Activated T-cell treated with anti-CD3 and anti-CD28 coated beads, Interleukin-2, amount 50 U/mL, for 4 hours (primary cell): ENCODE results near the gene CIART. TPM values are rescaled to one million over a fixed set of nuclear protein-coding genes. Genes with fewer than 3 reads are reported as not detected.
"Not testable (repeated sequence)": the region's sequence is repeated elsewhere in the genome, so short reads cannot be mapped to it uniquely, and the experiment has no call there.

Experiments used
- ATAC-seq, 2 donors: fragments of 200-7000 bp; cut with Tn5 transposase; one replicate each; pipeline ENCODE4 v1.10.0; 2021
- DNase-seq: peaks from one replicate; pipeline ENCODE4 v3.0.0-alpha.2; 2020
- H3K27me3 Mint-ChIP-seq: one replicate; pipeline ENCODE4 v1.8.0; 2021; ENCODE audit warnings: low read depth, mixed read lengths
- H3K36me3 Mint-ChIP-seq: one replicate; pipeline ENCODE4 v1.8.0; 2022; ENCODE audit warnings: mixed read lengths; ENCODE audit not compliant: insufficient read depth
- H3K4me1 Mint-ChIP-seq: one replicate; pipeline ENCODE4 v1.8.0; 2021; ENCODE audit warnings: low read depth, mixed read lengths
- H3K4me3 Mint-ChIP-seq: one replicate; pipeline ENCODE4 v1.8.0; 2021; ENCODE audit warnings: mild to moderate bottlenecking, moderate library complexity, mixed read lengths
- H3K9me3 Mint-ChIP-seq: one replicate; pipeline ENCODE4 v1.8.0; 2021; ENCODE audit warnings: mixed read lengths
- total RNA-seq, 3 donors: library from RNA; stranded (reverse); gene quantifications; one replicate each; pipeline ENCODE4 v1.2.1, GENCODE V29; 2021

The CIART gene, protein sequence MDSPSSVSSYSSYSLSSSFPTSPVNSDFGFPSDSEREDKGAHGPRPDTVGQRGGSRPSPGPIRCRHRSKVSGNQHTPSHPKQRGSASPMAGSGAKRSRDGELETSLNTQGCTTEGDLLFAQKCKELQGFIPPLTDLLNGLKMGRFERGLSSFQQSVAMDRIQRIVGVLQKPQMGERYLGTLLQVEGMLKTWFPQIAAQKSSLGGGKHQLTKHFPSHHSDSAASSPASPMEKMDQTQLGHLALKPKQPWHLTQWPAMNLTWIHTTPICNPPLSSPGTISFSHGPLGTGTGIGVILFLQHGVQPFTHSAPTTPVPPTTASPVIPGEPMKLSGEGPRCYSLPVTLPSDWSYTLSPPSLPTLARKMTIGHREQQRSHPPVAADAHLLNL
- total RNA-seq: 1 to 10 TPM; 2.0 to 2.3 (median 2.3) TPM

DNA sequence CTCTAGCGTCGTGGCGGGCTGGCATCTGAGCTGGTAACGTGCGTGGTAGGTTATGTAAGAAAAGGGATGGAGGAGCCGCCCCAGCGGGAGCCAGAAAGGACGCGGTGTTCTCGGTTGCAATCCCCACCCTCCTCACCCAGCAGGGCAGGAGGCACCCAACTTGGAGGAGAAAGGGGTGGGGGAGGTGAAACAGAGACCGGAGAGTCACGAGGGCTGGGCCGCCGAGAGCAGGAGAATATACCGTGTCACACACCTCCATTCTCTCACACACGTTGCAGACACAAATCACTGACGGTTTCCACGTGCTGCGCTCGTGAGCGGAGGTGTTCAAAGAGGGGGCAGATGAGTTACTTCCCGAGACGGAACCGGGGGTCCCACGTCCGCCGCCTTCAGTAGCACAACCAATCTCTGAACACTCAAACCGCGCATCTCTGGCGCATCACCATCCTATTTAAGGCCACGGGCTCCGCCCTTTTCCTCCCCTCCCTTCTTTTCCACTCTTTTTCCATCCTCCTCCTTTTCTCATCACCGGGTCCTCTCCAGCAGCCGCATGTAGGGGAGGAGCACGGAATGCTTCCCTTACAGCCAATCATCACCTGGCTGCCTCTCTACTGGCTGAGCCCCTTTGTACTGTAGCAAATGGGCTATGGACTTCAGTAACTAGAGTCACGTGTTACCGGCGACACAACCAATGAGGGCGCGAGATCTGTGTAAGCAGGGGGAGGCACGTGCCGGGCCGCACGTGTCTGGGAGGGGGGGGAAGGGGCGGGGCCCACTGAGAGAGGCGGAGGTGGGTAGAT, at the start of gene CIART:
Gene CIART (plus strand): TSS at position 797 of the 800 bp plus-strand sequence. CDS start 714 bp downstream, outside the sequence.
- H3K36me3 Mint-ChIP-seq: peaks cover 2% of the 10 kb centered on the region
- peaks cover 26% of the 10 kb centered on the region for H3K4me1 Mint-ChIP-seq
- H3K27me3 Mint-ChIP-seq: no peaks in the 10 kb centered on the region
- ATAC-seq (peak; percentile 90 to 93), DNase-seq (peak; percentile 75)
- H3K4me3 Mint-ChIP-seq: peak within 1 kb of the TSS; percentile 84
- no peaks in the 10 kb centered on the region for H3K9me3 Mint-ChIP-seq

DNA sequence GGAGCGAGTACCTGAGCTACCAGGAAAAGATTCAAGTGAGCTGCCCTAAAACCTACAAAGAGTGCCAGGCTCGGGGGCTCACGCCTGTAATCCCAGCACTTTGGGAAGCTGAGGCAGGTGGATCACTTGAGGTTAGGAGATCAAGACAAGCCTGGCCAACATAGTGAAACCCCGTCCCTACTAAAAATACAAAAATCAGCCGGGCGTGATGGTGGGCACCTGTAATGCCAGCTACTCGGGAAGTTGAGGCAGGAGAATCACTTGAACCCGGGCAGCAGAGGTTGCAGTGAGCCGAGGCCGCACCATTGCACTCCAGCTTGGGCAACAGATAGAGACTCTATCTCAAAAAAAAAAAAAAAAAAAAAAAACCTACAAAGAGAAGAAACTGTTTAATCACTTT, 49.4 kb upstream of the CIART start:
- H3K9me3 Mint-ChIP-seq, H3K36me3 Mint-ChIP-seq, H3K27me3 Mint-ChIP-seq, ATAC-seq, DNase-seq, H3K4me3 Mint-ChIP-seq: not testable (repeated sequence)
- H3K4me1 Mint-ChIP-seq: peaks cover 19% of the 10 kb centered on the region

DNA sequence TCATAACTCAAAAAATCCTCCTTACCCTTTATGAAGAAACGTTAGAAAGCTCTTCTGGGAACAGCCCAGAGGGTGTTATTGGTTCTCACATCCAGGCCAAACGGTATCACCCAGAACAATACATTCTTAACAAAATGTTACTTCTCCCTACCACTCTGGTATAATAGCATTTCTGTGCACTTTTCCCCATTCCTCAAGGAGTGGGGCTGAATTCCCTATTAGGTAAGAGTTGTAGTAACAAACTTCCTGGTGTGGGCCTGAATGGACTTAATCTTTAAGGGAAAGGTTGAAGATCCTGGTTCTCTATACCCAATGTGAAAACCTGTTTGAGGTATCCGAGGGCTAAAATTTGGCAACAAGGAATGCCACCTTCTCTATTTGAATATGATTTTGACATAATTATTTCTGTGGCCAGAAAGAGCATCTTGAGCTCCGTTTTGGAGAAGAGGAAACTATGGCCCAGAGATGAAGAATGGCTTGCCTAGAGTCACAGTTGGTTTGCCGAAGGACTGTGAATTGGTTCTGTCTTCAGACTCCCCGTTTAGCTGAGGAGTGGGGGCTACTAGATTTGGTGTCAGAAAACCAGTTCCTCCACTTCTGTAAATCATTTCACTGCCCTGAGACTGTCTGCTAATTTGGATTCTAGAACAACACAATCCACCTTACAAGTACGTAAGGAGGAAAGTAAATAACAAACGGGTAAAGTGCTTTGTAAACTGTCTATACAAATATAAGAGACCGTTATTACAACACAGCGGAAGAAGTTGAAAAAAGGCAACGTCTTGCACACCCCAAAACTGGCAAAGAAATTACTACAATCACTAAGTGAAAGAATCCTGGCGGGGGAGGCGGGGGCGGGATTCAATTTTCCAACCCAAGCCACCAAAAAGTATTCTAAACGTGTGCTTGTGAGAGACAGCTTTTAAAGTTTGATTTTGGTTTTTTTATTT, 48.7 kb upstream of the CIART start:
- Mint-ChIP-seq H3K9me3 (no peaks in the 10 kb centered on the region), H3K4me1 (peaks cover 19% of the 10 kb centered on the region), H3K27me3 (no peaks in the 10 kb centered on the region), H3K4me3 (no peak overlapping the region), H3K36me3 (peaks cover 6% of the 10 kb centered on the region)
- DNase-seq (peak; percentile 64), ATAC-seq (no peak)

DNA sequence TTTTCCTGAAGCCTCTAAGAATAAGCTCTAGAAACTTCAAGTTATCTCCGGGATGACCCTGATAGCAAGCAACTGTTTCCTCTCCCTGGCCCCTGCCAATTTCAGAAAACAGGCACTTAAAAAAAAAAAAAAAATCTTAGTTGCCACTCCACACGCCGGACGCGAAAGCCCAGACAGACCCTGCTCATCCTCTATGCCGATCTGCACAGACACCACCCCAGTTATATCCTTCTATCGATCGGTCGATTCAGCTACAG, 48.1 kb upstream of the CIART start:
- H3K4me3 Mint-ChIP-seq: no peak overlapping the region
- DNase-seq (no peak), ATAC-seq (no peak)
- H3K27me3 Mint-ChIP-seq: no peaks in the 10 kb centered on the region
- no peaks in the 10 kb centered on the region for H3K9me3 Mint-ChIP-seq
- peaks cover 3% of the 10 kb centered on the region for H3K36me3 Mint-ChIP-seq
- H3K4me1 Mint-ChIP-seq: peaks cover 19% of the 10 kb centered on the region

DNA sequence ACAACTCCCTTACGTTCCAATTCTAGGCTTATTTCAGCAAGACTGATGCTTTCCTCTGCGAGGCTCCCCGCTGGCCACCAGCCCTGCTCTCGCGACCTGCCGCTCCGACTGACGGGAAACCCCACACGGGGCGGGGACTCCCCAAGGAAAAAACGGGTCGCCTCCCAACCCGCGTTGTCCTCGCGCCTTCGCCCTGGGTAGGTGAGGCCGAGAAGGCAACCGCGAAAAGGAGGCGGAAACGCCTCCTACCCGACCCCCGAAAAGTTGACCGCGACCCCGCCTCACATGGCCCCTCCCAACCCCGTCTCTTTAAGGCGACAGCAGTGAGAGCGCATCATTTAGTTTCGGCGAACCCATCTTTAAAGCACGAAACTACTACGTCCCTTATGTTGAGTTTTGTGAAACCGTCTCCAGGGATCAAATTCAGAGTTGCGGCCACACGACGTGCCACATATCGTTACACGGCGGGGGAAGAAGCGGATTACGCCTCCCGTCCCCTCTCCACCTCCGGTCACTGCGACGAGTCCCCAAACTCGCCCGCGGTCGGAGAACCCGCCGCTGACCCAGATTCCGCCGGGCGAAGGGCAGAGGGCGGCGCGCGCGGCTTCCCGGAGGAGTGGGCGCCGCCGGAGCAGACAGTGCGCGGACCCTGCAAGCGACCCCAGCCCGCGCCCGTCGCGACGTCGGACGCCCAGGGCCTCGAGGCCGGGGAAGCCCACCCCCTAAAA, 47.6 kb upstream of the CIART start:
- Mint-ChIP-seq H3K4me3 (no peak overlapping the region), H3K27me3 (no peaks in the 10 kb centered on the region), H3K9me3 (no peaks in the 10 kb centered on the region), H3K4me1 (peaks cover 19% of the 10 kb centered on the region), H3K36me3 (peaks cover 3% of the 10 kb centered on the region)
- peak; percentile 60 to 67 for ATAC-seq
- DNase-seq: peak; percentile 84

DNA sequence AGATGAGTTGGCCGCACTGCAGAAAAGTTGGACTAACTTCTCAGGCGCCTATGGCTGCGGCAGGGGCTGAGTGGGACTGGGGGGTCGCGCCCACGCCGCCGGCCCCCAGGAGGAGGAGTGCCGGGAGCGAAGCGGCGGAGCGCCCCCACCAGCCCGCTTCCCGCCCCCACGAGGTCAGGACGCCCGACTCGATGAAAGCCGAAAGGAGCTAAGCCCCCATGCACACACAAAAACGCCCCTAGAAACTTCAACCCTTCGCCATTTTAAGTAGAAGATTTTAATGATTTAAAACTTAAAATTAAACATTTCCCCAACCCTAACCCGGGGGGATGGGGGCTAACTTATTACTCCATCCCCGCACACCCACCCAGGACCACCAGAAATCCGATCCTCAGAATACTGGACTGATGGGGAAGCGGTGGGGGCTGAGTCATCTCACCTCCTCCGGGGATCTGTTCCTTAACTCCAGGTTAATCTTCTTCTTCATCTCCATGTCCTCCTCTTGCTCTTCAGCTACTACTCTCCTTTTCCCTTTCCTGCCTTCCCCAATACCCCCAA, 47.0 kb upstream of the CIART start:
- no peak for ATAC-seq
- Mint-ChIP-seq H3K27me3 (no peaks in the 10 kb centered on the region), H3K9me3 (no peaks in the 10 kb centered on the region), H3K4me3 (no peak overlapping the region), H3K4me1 (peaks cover 19% of the 10 kb centered on the region), H3K36me3 (no peaks in the 10 kb centered on the region)
- DNase-seq: peak; percentile 27

DNA sequence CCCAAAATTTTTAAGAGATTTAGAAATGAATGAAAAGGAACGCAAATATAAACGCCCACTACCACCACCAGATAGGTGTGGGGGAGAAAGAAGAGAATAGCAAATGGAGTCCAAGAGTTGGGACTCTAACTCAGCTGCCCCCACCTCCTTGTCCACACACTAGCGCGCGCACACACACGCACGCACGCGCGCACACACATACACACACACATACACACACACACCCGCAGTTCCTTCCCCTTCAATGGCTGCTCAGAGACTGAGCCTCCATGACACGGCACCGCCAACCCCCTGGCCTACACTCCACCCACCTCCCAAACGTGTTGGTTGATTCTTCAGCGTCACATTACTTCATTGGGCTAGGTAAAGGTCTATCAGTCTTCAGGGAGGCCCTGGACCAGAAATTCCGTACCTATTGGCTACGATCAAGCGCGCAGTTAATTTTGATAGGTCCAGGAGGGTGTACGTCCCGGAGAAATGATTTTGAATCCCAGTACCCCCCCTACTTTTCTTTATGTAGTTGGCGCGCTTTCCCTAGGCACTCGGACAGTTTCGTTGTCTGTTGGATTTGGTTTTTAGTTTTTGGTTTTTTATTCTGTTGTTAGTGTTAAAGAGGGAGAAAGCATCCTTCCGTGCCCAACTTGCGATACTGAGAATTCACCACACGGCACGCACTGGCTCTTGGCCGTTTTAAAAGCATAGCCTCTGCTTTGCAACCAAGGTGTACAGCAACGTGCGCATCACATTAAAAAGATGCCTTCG, 46.3 kb upstream of the CIART start, which contains the start of gene ANP32E:
Gene ANP32E (minus strand): TSS at position 261 of the 762 bp plus-strand sequence. CDS start 326 bp downstream, outside the sequence.
- Mint-ChIP-seq H3K9me3 (no peaks in the 10 kb centered on the region), H3K27me3 (no peaks in the 10 kb centered on the region), H3K4me3 (no peak within 1 kb of the TSS), H3K36me3 (no peaks in the 10 kb centered on the region), H3K4me1 (peaks cover 19% of the 10 kb centered on the region)
- DNase-seq (peak; percentile 86), ATAC-seq (peak; percentile 92 to 94)

DNA sequence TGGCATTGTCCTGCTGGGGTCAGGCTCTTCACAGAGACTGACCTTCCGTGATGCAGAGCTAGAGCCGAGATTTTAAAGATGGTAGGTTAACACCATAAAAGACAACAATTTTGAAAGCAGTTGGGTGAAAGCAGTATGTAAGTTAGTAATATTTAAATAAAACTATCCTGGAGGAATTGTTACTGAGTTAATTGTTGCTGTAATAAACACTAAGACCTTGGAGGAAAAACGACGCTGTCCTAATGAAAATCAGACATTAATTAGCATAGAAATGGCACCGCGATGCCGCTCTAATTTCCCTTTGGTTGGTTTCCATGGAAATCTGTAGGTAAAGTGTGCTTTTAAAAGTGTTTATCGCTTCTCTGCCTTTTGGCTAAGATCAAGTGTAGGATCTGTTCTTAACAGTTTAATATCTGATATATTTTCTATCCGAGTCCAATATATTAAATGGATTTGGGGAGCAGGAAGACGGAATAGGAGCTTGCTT, 45.7 kb upstream of the CIART start:
- Mint-ChIP-seq H3K27me3 (no peaks in the 10 kb centered on the region), H3K36me3 (no peaks in the 10 kb centered on the region)
- no peak for ATAC-seq

DNA sequence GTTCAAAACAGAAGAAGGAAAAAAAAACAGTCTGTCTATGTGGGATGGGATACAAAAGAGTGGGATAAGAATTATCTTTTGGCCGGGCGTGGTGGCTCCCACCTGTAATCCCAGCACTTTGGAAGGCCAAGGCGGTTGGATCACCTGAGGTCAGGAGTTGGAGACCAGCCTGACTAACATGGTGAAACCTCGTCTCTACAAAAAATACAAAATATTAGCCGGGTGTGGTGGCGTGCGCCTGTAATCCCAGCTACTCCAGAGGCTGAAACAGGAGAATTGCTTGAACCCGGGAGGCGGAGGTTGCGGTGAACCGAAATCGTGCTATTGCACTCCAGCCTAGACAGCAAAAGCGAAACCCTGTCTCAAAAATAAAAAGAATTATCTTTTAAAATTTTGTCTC, 45.2 kb upstream of the CIART start:
- H3K4me3 Mint-ChIP-seq, H3K36me3 Mint-ChIP-seq, ATAC-seq, H3K27me3 Mint-ChIP-seq, DNase-seq, H3K9me3 Mint-ChIP-seq: not testable (repeated sequence)
- peaks cover 19% of the 10 kb centered on the region for H3K4me1 Mint-ChIP-seq

More for the DNA sequence above, 45.7 kb upstream of the CIART start:
- DNase-seq: no peak
- Mint-ChIP-seq H3K9me3 (no peaks in the 10 kb centered on the region), H3K4me1 (peaks cover 19% of the 10 kb centered on the region), H3K4me3 (no peak overlapping the region)

DNA sequence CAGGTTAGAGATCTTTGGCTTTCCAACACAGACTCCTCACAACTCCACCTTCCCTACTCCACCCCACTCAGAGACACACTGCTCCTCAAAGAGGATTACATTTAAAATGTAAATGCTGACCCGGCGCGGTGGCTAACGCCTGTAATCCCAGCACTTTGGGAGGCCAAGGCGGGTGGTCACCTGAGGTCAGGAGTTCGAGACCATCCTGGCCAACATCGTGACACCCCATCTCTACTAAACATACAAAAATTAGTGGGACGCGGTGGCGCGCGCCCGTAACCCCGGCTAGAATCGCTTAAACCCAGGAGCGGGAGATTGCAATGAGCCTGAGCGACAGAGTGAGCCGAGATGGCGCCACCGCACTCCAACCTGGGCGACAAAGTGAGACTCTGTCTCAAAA, 44.6 kb upstream of the CIART start:
- Mint-ChIP-seq H3K36me3 (no peaks in the 10 kb centered on the region), H3K27me3 (no peaks in the 10 kb centered on the region), H3K9me3 (no peaks in the 10 kb centered on the region), H3K4me3 (peak overlapping the region; percentile 33), H3K4me1 (peaks cover 18% of the 10 kb centered on the region)
- ATAC-seq (no peak), DNase-seq (no peak)

DNA sequence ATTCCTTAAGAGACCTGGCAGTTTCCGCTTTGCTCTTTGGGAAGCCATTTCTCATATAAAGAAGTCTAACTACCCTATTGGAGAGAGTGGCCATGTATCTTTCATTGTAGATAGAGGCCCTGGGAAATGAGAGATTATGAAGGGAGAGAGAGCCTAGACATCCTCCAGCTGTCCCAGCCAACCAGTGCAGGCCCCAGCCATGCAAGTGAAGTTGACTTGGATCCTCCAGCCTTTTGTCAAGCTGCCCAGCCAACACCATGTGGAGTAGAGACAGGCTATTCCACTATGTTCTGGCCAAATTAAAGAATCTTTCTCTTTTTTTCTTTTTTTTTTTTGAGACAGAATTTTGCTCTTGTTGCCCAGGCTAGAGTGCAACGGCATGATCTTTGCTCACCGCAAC, 39.4 kb upstream of the CIART start:
- H3K4me1 Mint-ChIP-seq: no peaks in the 10 kb centered on the region
- no peaks in the 10 kb centered on the region for H3K27me3 Mint-ChIP-seq
- no peak overlapping the region for H3K4me3 Mint-ChIP-seq
- DNase-seq: no peak
- ATAC-seq: no peak
- no peaks in the 10 kb centered on the region for H3K36me3 Mint-ChIP-seq
- no peaks in the 10 kb centered on the region for H3K9me3 Mint-ChIP-seq

DNA sequence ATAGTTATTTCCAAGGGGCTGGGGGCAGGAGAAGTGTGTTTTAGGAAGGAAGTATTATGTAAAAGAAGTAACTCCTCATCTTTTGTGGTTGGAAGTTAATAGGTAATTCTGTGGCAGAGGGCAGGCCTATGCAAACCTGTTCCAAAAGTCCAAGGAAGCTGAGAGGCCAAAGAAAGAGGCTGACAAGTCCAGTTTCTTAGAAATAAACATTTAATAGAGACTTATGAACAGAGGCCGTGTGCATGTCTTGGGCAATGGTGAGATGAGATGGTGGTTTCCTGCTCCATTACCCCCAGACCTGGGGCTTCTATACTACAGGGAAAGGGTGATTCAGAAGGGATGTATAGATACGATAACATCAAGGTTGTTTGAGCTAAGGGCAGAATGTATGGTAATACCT, 32.4 kb upstream of the CIART start:
- H3K4me3 Mint-ChIP-seq: no peak overlapping the region
- no peaks in the 10 kb centered on the region for H3K9me3 Mint-ChIP-seq
- H3K27me3 Mint-ChIP-seq: peaks cover 5% of the 10 kb centered on the region
- no peaks in the 10 kb centered on the region for H3K36me3 Mint-ChIP-seq
- no peak for ATAC-seq
- no peaks in the 10 kb centered on the region for H3K4me1 Mint-ChIP-seq
- DNase-seq: no peak

DNA sequence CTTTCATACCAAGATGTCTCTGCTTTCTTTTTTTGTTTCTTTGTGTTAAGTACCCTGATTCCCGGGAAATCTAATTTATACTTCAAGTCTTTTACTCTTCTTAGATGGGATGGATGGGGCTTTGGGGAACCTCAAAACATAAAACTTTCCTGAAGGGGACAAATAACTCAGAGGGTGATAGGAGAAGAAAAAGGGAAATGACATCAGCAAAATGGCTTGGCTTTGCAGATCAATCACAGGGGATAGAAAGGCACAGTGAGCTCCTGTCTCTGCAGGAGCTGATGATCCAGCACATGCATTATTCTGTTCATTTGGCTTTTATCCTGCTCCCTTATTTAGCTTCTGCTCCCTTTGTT, 26.2 kb upstream of the CIART start:
- ATAC-seq (no peak), DNase-seq (no peak)
- no peaks in the 10 kb centered on the region for H3K36me3 Mint-ChIP-seq
- no peaks in the 10 kb centered on the region for H3K9me3 Mint-ChIP-seq
- H3K27me3 Mint-ChIP-seq: peaks cover 39% of the 10 kb centered on the region
- peaks cover 12% of the 10 kb centered on the region for H3K4me1 Mint-ChIP-seq
- H3K4me3 Mint-ChIP-seq: peak overlapping the region; percentile 72
